Effector memory CD8-positive, alpha-beta T cell (primary cell): ENCODE data around the gene SLC17A9.

Source experiments
- ATAC-seq: fragments of 150-1000 bp; cut with Tn5 transposase; replicated peaks from 2 replicates; pipeline ENCODE4 v1.10.0; 2021; ENCODE audit warnings: mild to moderate bottlenecking, moderate library complexity
- DNase-seq, 3 experiments: peaks; one replicate each; pipeline ENCODE4 v3.0.0; 2021
- H3K27ac Mint-ChIP-seq, 2 donors: one replicate each; pipeline ENCODE4 v1.8.0; 2022; ENCODE audit warnings: mild to moderate bottlenecking in 2 of 2, mixed read lengths in 2 of 2, moderate library complexity in 2 of 2
- H3K27me3 Mint-ChIP-seq, 2 donors: one replicate each; pipeline ENCODE4 v1.8.0; 2022; ENCODE audit warnings: mixed read lengths in 2 of 2
- H3K36me3 Mint-ChIP-seq: one replicate; pipeline ENCODE4 v1.8.0; 2022; ENCODE audit warnings: mild to moderate bottlenecking, moderate library complexity, mixed read lengths; ENCODE audit not compliant: insufficient read depth
- H3K4me1 Mint-ChIP-seq, 2 donors: one replicate each; pipeline ENCODE4 v1.8.0; 2022; ENCODE audit warnings: low read depth in 2 of 2, mixed read lengths in 2 of 2
- H3K4me3 Mint-ChIP-seq, 2 donors: one replicate each; pipeline ENCODE4 v1.8.0; 2022; ENCODE audit warnings: mild to moderate bottlenecking in 2 of 2, mixed read lengths in 2 of 2, moderate library complexity in 2 of 2
- H3K9me3 Mint-ChIP-seq, 2 donors: one replicate each; pipeline ENCODE4 v1.8.0; 2022; ENCODE audit warnings: mixed read lengths in 2 of 2

The SLC17A9 gene

GRCh38 chr20:62937268-62938104 lies 15.0 kb upstream of the SLC17A9 start:
- DNase-seq: peak; percentile 94 to 97 (median 95)
- ATAC-seq: peak; percentile 86
- Mint-ChIP-seq H3K36me3 (peaks cover 42% of the 10 kb centered on the region), H3K27ac (peak overlapping the region; percentile 93 to 96), H3K4me1 (peaks cover 22 to 34% of the 10 kb centered on the region in 2 donors), H3K4me3 (no peak overlapping the region), H3K27me3 (no peaks in the 10 kb centered on the region), H3K9me3 (no peaks in the 10 kb centered on the region)

- peaks cover 22 to 31% of the 10 kb centered on the region in 2 donors for H3K4me1 Mint-ChIP-seq
- DNase-seq (peak; percentile 41 to 53 (median 48)), ATAC-seq (peak; percentile 60)
- no peaks in the 10 kb centered on the region for H3K9me3 Mint-ChIP-seq
- H3K27ac Mint-ChIP-seq: peak within 1 kb of the TSS; percentile 93 to 96
- H3K27me3 Mint-ChIP-seq: no peaks in the 10 kb centered on the region
- H3K36me3 Mint-ChIP-seq: peaks cover 45% of the 10 kb centered on the region
- H3K4me3 Mint-ChIP-seq: peak within 1 kb of the TSS; percentile 91 to 99
These were observed 14.2 kb upstream of the SLC17A9 start, which contains the start of gene GID8 for GRCh38 chr20:62938105-62938888. TSS of gene GID8 (plus strand) at chr20:62938147. CDS start at chr20:62941503, 3,356 bp downstream.

- Mint-ChIP-seq H3K4me3 (peak overlapping the region in 1 of 2 donors; percentile 35), H3K36me3 (peaks cover 69% of the 10 kb centered on the region)
These were observed 11.6 kb upstream of the SLC17A9 start for GRCh38 chr20:62940875-62941274.

GRCh38 chr20:62941792-62942191 lies 10.7 kb upstream of the SLC17A9 start:
- Mint-ChIP-seq H3K4me1 (peaks cover 22 to 30% of the 10 kb centered on the region in 2 donors), H3K4me3 (no peak overlapping the region)

More at GRCh38 chr20:62940875-62941274, 11.6 kb upstream of the SLC17A9 start:
- Mint-ChIP-seq H3K4me1 (peaks cover 22 to 31% of the 10 kb centered on the region in 2 donors), H3K27ac (no peak overlapping the region), H3K9me3 (no peaks in the 10 kb centered on the region), H3K27me3 (no peaks in the 10 kb centered on the region)
- ATAC-seq (no peak), DNase-seq (no peak)

GRCh38 chr20:62942456-62942855 lies 10.1 kb upstream of the SLC17A9 start:
- Mint-ChIP-seq H3K4me3 (no peak overlapping the region), H3K36me3 (peaks cover 69% of the 10 kb centered on the region), H3K27me3 (no peaks in the 10 kb centered on the region), H3K4me1 (peaks cover 23 to 31% of the 10 kb centered on the region in 2 donors), H3K9me3 (no peaks in the 10 kb centered on the region), H3K27ac (no peak overlapping the region)
- ATAC-seq (no peak), DNase-seq (no peak)

More at GRCh38 chr20:62941792-62942191, 10.7 kb upstream of the SLC17A9 start:
- Mint-ChIP-seq H3K27me3 (no peaks in the 10 kb centered on the region), H3K27ac (no peak overlapping the region), H3K9me3 (no peaks in the 10 kb centered on the region), H3K36me3 (peaks cover 71% of the 10 kb centered on the region)
- ATAC-seq (no peak), DNase-seq (no peak)

- ATAC-seq (no peak), DNase-seq (no peak)
These were observed 9.1 kb upstream of the SLC17A9 start for GRCh38 chr20:62943396-62943795.

GRCh38 chr20:62944184-62944583 lies 8.3 kb upstream of the SLC17A9 start:
- H3K9me3 Mint-ChIP-seq: no peaks in the 10 kb centered on the region
- H3K27ac Mint-ChIP-seq: peak overlapping the region in 1 of 2 donors; percentile 70
- H3K4me3 Mint-ChIP-seq: no peak overlapping the region
- H3K27me3 Mint-ChIP-seq: no peaks in the 10 kb centered on the region
- ATAC-seq: no peak
- peaks cover 58% of the 10 kb centered on the region for H3K36me3 Mint-ChIP-seq
- H3K4me1 Mint-ChIP-seq: peaks cover 14 to 26% of the 10 kb centered on the region in 2 donors
- DNase-seq: no peak

More at GRCh38 chr20:62943396-62943795, 9.1 kb upstream of the SLC17A9 start:
- no peak overlapping the region for H3K4me3 Mint-ChIP-seq
- peaks cover 20 to 34% of the 10 kb centered on the region in 2 donors for H3K4me1 Mint-ChIP-seq
- peak overlapping the region in 1 of 2 donors; percentile 68 for H3K27ac Mint-ChIP-seq
- no peaks in the 10 kb centered on the region for H3K27me3 Mint-ChIP-seq
- H3K9me3 Mint-ChIP-seq: no peaks in the 10 kb centered on the region
- H3K36me3 Mint-ChIP-seq: peaks cover 65% of the 10 kb centered on the region

GRCh38 chr20:62944746-62945145 lies 7.8 kb upstream of the SLC17A9 start:
- H3K4me3 Mint-ChIP-seq: no peak overlapping the region
- H3K27me3 Mint-ChIP-seq: no peaks in the 10 kb centered on the region
- H3K9me3 Mint-ChIP-seq: no peaks in the 10 kb centered on the region
- peak overlapping the region in 1 of 2 donors; percentile 70 for H3K27ac Mint-ChIP-seq
- peaks cover 11 to 22% of the 10 kb centered on the region in 2 donors for H3K4me1 Mint-ChIP-seq
- ATAC-seq (no peak), DNase-seq (no peak)
- peaks cover 64% of the 10 kb centered on the region for H3K36me3 Mint-ChIP-seq

GRCh38 chr20:62945771-62946339 lies 6.7 kb upstream of the SLC17A9 start:
- DNase-seq (no peak), ATAC-seq (no peak)
- Mint-ChIP-seq H3K36me3 (peaks cover 62% of the 10 kb centered on the region), H3K27ac (no peak overlapping the region), H3K27me3 (no peaks in the 10 kb centered on the region), H3K4me1 (peaks cover 13 to 20% of the 10 kb centered on the region in 2 donors), H3K4me3 (no peak overlapping the region), H3K9me3 (no peaks in the 10 kb centered on the region)

GRCh38 chr20:62946918-62947317 lies 5.6 kb upstream of the SLC17A9 start:
- Mint-ChIP-seq H3K9me3 (no peaks in the 10 kb centered on the region), H3K27ac (no peak overlapping the region), H3K27me3 (no peaks in the 10 kb centered on the region), H3K4me1 (peaks cover 6 to 13% of the 10 kb centered on the region in 2 donors), H3K4me3 (no peak overlapping the region), H3K36me3 (peaks cover 58% of the 10 kb centered on the region)
- no peak for ATAC-seq
- DNase-seq: no peak

GRCh38 chr20:62947532-62948300 lies 4.8 kb upstream of the SLC17A9 start:
- H3K4me1 Mint-ChIP-seq: peaks cover 9 to 17% of the 10 kb centered on the region in 2 donors
- H3K4me3 Mint-ChIP-seq: no peak overlapping the region
- no peaks in the 10 kb centered on the region for H3K27me3 Mint-ChIP-seq
- no peak overlapping the region for H3K27ac Mint-ChIP-seq
- H3K9me3 Mint-ChIP-seq: no peaks in the 10 kb centered on the region
- no peak for DNase-seq
- no peak for ATAC-seq
- H3K36me3 Mint-ChIP-seq: peaks cover 50% of the 10 kb centered on the region

- Mint-ChIP-seq H3K4me3 (no peak overlapping the region), H3K27ac (peak overlapping the region; percentile 26 to 38), H3K4me1 (peaks cover 19 to 23% of the 10 kb centered on the region in 2 donors), H3K36me3 (peaks cover 35% of the 10 kb centered on the region), H3K27me3 (no peaks in the 10 kb centered on the region), H3K9me3 (no peaks in the 10 kb centered on the region)
- DNase-seq (no peak), ATAC-seq (no peak)
These were observed 3.2 kb upstream of the SLC17A9 start for GRCh38 chr20:62949153-62949821.
